NCI-H446 (cell line): ENCODE results near the gene STPG2.
A peak's percentile ranks its signal among the peaks of the same experiment; 100 is the strongest.
"Not testable (repeated sequence)": the region's sequence is repeated elsewhere in the genome, so short reads cannot be mapped to it uniquely, and the experiment has no call there.

ENCODE experiments used
- DNase-seq, 2 experiments: peaks; one replicate each; lab custom pipeline; 2025; lab: John Stamatoyannopoulos, UW

The STPG2 gene

DNA sequence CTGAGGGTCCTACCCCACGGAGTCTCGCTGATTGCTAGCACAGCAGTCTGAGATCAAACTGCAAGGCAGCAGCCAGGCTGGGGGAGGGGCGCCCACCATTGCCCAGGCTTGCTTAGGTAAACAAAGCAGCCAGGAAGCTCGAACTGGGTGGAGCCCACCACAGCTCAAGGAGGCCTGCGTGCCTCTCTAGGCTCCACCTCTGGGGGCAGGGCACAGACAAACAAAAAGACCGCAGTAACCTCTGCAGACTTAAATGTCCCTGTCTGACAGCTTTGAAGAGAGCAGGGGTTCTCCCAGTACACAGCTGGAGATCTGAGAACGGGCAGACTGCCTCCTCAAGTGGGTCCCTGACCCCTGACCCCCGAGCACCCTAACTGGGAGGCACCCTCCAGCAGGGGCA is 509.4 kb downstream of the STPG2 start:
- not testable (repeated sequence) for DNase-seq

DNA sequence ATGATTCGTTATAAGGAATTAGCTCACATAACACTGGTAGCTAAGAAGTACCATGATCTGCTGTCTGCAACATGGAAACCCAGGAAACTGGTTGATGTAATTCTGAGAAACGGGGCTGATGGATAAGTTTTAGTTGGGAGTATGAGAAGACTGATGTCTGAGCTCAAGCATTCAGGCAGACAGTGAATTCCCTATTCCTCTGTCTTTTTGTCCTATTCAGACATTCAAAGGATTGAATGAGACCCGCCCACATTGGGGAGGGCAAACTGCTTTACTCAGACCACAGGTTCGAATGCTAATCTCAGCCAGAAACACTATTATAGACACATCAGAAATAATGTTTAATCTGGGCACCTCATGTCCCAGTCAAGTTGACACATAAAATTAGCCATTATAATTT is 515.5 kb downstream of the STPG2 start:
- DNase-seq, result no peak

- no peak for DNase-seq
Measured at GRCh38 chr4:97624204-97624603, 519.1 kb downstream of the STPG2 start.

DNA sequence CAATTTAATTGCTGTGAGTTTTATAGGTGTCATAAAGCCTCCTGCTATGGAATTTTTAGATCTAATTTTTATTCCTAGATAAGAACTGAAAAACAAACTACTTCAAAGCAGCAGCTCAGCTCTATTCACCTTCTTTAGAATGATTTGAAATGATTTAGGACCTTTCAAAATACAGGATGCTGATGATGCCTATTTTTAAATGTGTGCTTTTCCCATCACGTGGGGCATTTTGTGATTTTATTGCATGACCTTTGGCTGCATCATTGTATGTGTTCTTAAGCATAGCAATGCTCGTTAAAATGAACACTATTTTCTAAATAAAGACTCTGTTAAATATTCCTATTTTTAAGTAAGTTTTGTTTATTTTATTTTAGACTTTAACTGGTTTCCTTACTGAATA is 537.3 kb downstream of the STPG2 start:
- no peak for DNase-seq

DNA sequence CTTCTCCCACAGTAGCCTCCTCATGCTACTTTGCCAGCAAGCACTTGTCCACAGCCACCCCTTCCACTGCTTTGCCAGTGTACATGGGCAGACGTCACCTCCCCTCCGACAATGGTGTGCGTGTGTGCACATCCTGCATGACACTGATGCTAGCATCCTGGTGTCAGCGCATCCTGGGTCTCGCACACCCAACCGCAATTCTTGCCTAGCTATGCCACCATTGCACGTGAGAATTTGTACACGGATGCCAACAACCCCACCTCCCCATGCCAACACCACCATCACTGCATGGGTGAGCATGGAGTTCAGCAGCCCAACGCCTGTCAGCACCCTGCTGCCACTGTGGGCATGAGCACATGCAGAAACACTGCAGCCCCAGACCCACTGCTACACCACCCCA is 550.0 kb downstream of the STPG2 start:
- no peak for DNase-seq

GRCh38 chr4:97590266-97590665 is 553.0 kb downstream of the STPG2 start:
- no peak for DNase-seq

DNA sequence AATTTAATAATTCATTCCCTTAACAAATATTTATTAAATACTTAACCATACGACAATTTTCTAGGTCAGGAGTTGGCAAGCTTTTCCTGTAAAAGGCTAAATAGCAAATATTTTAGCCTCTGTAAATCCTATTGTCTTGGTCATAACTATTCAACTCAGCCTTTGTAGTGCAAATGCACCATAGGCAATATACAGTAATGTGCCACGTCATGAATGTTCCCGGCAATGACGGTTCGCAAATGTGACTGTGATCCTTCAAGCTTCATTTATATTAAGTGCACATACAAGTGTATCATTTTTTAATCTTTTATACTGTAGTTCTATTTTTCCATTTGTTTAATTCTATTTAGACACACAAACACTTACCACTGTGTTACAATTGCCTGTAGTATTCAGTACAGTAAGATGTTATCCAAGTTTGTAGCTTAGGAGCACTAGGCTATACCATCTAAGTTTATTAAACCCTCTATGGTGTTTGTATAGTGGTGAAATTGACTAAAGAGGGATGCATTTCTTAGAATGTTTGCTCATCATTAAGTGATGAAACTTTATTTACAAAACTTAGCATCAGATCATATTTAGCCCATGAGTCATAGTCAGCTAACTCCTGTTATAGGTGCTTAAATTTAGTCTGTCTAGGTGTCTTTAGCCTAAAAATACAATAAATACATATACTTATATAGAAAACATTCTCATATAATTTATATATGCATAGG is 553.6 kb downstream of the STPG2 start:
- DNase-seq, result no peak

GRCh38 chr4:97587912-97588311 is 555.4 kb downstream of the STPG2 start:
- DNase-seq, result no peak

GRCh38 chr4:97585274-97585673 is 558.0 kb downstream of the STPG2 start:
- no peak for DNase-seq

DNA sequence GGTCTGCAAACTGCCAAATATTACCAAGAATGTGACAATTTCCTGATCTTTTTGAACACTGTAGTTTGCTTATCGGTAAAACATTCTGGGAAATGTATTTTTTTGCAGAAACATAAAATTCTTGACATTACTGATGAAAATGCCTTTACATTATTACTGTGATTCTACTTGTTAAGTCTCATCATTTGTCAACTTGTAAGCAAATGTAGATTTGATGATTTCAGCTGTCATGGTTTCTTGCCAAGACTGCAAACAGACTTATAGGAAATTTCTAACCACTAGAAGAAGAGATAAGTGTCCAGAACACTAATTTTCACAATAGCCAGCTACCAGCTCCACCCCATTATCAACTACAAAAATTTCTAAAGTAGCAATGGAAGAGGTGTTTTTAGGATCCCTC is 560.4 kb downstream of the STPG2 start:
- no peak for DNase-seq

DNA sequence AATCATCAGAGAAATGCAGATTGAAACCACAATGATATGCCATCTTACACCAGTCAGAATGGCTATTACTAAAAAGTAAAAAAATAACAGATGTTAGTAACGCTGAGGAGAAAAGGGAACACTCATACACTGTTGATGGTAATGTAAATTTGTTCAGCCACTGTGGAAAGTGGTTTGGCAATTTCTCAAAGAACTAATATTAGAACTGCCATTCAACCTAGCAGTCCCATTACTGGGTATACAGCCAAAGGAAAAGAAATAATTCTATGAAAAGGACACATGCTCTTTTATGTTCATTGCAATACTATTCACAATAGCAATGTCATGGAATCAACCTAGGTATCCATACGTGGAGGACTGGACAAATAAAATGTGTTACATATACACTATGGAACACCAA is 566.3 kb downstream of the STPG2 start:
- DNase-seq, result peak; percentile 60 to 69

- no peak for DNase-seq
Measured at GRCh38 chr4:97560009-97560408, 583.3 kb downstream of the STPG2 start.

- DNase-seq, result no peak
Measured at GRCh38 chr4:97558204-97558778, 585.0 kb downstream of the STPG2 start.

- not testable (repeated sequence) for DNase-seq
Measured at GRCh38 chr4:97550637-97551036, 592.6 kb downstream of the STPG2 start.

DNA sequence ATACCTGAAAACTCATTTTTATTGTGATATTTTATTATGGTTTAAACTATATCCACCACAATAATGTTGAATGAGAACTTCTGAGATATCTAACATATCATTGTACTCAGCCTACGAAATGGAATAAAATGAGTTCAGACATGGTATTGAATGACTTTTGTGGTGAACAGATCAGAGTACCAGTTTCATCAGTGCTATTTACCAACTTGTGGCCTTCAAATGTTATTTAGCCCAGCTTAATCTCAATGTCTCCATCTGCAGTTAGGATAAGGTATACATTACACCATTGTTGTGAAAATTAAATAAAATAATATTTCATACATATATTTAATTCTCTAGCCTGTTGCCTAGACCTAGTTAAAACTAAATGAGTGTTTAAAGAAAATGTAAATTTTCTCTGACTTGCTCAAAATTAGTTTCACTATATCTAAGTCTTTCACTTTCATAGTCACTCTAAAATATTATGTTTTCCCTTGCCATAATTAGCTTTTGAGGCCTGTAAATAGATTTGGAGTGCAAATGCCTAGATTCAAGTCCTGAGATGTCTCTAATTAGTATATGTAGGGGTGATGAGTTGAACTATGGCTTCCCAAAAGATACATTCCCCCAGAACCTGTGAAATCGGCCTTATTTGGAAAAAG is 594.2 kb downstream of the STPG2 start:
- DNase-seq, result no peak

DNA sequence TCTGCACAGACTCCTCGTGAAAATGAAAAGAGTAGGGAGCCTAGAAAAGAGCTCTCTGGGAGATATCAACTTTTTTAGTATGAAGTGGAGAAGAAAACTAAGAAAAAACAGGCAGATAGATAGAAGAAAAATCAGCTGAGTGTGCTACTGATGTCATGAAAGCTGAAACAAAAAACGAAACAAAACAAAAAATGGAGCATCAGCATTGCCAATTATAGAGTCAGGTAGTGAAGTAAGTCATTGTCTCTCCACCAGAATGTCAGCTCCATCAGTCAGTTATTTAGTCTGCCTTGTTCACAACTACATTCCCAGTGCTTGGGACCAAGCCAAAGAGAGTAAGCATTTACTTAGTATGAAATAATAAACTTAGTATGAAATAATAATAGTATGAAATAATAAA is 595.1 kb downstream of the STPG2 start:
- DNase-seq, result no peak

DNA sequence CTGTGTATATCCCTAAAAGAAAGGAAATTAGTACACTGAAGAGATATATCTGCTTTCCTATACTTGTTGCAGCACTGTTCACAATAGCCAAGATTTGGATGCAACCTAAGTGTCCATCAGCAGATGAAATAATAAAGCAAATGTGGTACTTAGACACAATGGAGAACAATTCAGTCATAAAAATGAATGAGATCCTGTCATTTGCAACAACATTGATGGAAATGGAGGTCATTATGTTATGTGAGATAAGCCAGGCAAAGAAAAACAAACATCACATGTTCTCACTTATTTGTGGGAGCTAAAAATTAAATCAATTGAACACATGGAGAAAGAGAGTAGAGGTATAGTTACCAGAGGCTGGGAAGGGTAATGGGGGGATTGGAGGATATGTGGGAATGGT is 611.9 kb downstream of the STPG2 start:
- no peak for DNase-seq

DNA sequence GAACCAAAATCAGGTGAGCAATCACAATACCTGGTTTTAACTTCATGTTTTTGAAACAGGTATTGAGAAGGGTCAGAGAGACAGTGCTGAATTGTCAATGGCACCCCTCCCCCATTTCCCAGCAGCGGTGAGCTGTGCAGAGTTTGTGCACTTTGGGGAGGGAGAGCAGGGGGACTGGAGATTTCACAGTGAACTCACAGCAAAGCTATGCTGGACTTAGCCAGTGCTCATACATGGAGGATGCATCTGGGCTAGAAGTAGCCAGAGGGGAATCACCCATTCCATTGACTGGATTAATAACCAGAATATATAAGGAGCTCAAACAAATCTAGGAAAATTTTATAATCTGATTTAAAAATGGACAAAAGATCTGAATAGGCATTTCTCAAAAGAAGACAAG is 612.6 kb downstream of the STPG2 start:
- no peak for DNase-seq

GRCh38 chr4:97525236-97525635 is 618.0 kb downstream of the STPG2 start:
- DNase-seq, result no peak

- DNase-seq, result no peak
Measured at GRCh38 chr4:97517939-97518338, 625.3 kb downstream of the STPG2 start.

DNA sequence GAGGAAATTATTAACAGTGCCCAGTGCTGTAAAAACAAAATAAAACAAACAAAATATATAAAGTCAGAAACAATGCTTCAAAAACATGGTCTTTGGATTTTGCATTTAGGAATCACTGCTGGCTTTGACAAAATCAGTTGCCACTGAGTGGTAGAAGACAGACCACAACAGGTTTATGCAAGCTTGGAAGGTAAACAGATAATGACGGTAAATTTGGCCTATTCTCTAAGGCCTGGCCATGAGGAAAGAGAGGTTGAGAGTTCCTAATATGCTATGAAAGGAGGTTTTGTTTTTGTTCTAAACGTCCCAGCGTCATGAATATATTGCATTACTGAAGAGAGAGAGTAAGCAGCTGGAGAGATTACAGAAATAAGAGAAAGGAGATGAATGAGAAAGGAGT is 629.4 kb downstream of the STPG2 start:
- no peak for DNase-seq
